GM21360 (cell line): ENCODE results near the gene TEAD1.
A peak's percentile ranks its signal among the peaks of the same experiment; 100 is the strongest.

Source experiments
- ATAC-seq: cut with Tn5 transposase; IDR thresholded peaks from one replicate; pipeline ENCODE4 v1.9.1; 2021; ENCODE audit warnings: mild to moderate bottlenecking, moderate library complexity; ENCODE audit not compliant: unreplicated experiment

Gene TEAD1

GRCh38 chr11:12664385-12664784 lies 9.8 kb upstream of the TEAD1 start:
- ATAC-seq: no peak

- no peak for ATAC-seq
Measured at GRCh38 chr11:12666915-12667314, 7.3 kb upstream of the TEAD1 start.

- ATAC-seq: no peak
Measured at GRCh38 chr11:12667646-12668045, 6.6 kb upstream of the TEAD1 start.

GRCh38 chr11:12668166-12668565 lies 6.1 kb upstream of the TEAD1 start:
- no peak for ATAC-seq

GRCh38 chr11:12669930-12670329 lies 4.3 kb upstream of the TEAD1 start:
- no peak for ATAC-seq

GRCh38 chr11:12671370-12671769 lies 2.9 kb upstream of the TEAD1 start:
- ATAC-seq: no peak

GRCh38 chr11:12673601-12673923 lies 659 bp upstream of the TEAD1 start:
- no peak for ATAC-seq

- peak; percentile 24 for ATAC-seq
Measured at GRCh38 chr11:12674571-12674935, 332 bp downstream of the TEAD1 start.

GRCh38 chr11:12674936-12675696 lies 895 bp downstream of the TEAD1 start:
- ATAC-seq: no peak

GRCh38 chr11:12675951-12676711 lies 1.9 kb downstream of the TEAD1 start:
- no peak for ATAC-seq

- ATAC-seq: no peak
Measured at GRCh38 chr11:12677131-12677530, 2.9 kb downstream of the TEAD1 start.

- no peak for ATAC-seq
Measured at GRCh38 chr11:12678092-12678491, 3.9 kb downstream of the TEAD1 start.

GRCh38 chr11:12678991-12679390 lies 4.8 kb downstream of the TEAD1 start:
- ATAC-seq: no peak

GRCh38 chr11:12679471-12679870 lies 5.2 kb downstream of the TEAD1 start:
- no peak for ATAC-seq

GRCh38 chr11:12680246-12680939 lies 6.2 kb downstream of the TEAD1 start:
- no peak for ATAC-seq

- no peak for ATAC-seq
Measured at GRCh38 chr11:12680940-12681258, 6.7 kb downstream of the TEAD1 start.

- ATAC-seq: no peak
Measured at GRCh38 chr11:12681466-12681865, 7.2 kb downstream of the TEAD1 start.

GRCh38 chr11:12682288-12682687 lies 8.1 kb downstream of the TEAD1 start:
- no peak for ATAC-seq

GRCh38 chr11:12682737-12683500 lies 8.7 kb downstream of the TEAD1 start:
- ATAC-seq: no peak

- no peak for ATAC-seq
Measured at GRCh38 chr11:12683874-12684273, 9.7 kb downstream of the TEAD1 start.

GRCh38 chr11:12684315-12684714 lies 10.1 kb downstream of the TEAD1 start:
- no peak for ATAC-seq
